ENCODE results near the gene CALHM5.
"Not testable (repeated sequence)": the region's sequence is repeated elsewhere in the genome, so short reads cannot be mapped to it uniquely, and the experiment has no call there.

The CALHM5 gene, protein sequence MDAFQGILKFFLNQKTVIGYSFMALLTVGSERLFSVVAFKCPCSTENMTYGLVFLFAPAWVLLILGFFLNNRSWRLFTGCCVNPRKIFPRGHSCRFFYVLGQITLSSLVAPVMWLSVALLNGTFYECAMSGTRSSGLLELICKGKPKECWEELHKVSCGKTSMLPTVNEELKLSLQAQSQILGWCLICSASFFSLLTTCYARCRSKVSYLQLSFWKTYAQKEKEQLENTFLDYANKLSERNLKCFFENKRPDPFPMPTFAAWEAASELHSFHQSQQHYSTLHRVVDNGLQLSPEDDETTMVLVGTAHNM
- 0 to 0.19 (median 0.04) reads per million in 3 experiments for total RNA-seq

DNA sequence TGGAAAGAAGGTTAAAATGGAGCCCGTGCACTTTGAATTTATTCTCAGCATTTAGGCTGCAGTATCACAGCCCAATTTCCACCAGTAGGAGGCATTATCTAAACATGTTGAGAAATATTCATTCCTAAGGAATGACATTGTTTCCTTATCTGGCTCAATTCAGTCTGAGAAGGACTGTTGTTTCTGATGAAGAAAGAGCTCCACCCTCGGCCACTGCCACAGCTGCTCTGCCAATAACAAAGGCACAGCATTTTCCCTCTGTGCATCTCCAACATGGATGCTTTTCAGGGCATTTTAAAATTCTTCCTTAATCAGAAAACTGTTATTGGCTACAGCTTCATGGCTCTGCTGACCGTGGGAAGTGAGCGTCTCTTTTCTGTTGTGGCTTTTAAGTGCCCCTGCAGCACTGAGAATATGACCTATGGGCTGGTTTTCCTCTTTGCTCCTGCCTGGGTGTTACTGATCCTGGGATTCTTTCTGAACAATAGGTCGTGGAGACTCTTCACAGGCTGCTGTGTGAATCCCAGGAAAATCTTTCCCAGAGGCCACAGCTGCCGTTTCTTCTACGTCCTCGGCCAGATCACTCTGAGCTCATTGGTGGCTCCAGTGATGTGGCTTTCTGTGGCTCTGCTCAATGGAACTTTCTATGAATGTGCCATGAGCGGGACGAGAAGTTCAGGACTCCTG lies at the start of gene CALHM5:
CALHM5 (plus strand) TSS at position 216 of the 687 bp plus-strand sequence; CDS start at position 274, 58 bp downstream.
- DNase-seq, result no peak

DNA sequence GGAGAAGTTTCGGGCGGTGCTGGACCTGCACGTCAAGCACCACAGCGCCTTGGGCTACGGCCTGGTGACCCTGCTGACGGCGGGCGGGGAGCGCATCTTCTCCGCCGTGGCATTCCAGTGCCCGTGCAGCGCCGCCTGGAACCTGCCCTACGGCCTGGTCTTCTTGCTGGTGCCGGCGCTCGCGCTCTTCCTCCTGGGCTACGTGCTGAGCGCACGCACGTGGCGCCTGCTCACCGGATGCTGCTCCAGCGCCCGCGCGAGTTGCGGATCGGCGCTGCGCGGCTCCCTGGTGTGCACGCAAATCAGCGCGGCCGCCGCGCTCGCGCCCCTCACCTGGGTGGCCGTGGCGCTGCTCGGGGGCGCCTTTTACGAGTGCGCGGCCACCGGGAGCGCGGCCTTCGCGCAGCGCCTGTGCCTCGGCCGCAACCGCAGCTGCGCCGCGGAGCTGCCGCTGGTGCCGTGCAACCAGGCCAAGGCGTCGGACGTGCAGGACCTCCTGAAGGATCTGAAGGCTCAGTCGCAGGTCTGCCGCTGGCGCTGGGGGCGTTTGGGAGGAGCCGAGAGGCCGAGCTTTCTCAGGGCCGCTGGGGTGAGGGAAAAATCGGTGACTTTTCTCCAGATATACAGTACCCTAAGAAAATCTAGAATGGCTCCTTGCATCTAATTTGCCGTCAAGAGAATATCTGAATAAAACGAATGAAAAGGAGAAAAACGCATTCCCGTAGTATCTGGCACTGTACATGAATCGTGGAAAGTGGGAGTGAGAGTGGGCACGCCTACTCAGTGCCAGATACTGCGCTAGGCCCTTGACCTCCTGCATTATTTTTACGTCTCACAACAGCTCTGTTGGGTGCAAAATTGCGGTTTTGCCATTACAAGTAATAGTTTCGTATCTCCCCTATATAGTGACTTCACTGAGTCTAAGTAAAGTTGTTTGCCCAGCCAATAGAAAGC lies 49.2 kb upstream of the CALHM5 start:
- peak; percentile 63 for DNase-seq

DNA sequence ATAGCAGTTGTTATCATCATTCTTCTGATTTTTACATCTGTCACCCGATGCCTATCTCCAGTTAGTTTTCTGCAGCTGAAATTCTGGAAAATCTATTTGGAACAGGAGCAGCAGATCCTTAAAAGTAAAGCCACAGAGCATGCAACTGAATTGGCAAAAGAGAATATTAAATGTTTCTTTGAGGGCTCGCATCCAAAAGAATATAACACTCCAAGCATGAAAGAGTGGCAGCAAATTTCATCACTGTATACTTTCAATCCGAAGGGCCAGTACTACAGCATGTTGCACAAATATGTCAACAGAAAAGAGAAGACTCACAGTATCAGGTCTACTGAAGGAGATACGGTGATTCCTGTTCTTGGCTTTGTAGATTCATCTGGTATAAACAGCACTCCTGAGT lies 48.1 kb upstream of the CALHM5 start:
- DNase-seq, result no peak

DNA sequence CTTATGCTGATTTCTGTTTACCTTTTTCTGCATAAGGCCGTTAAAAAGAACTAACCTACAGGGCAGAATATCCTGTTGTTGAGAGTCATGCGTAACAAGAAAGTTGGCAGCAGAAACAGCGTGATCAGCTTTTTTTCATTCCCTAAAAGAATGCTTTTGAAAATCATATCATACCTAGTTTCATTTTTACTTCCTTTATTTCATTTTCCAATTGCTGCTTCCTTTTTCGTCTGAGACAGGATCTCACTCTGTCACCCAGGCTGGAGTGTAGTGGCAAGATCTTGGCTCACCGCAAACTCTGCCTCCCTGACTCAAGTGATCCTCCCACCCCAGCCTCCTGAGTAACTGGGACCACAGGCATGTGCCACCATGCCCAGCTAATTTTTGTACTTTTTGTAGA lies 46.2 kb upstream of the CALHM5 start:
- DNase-seq, result no peak

DNA sequence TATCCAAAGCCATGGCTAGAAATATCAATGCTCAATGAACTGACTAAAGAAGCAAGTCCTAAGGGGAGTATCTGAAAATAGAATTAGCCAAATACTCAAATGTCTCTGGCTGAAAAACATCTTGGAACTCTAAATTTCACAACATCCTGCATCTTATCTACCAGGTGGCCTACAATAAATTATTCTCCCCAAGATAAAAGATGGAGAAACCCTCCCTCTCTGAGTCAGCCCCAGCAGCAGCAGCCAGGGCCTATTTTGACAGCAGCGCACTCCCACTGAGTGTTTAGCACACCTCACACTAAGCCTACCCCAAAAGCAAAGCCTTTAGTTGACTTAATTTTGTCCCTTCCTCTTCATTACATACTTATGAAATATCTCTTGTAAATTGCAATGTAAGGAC lies 44.3 kb upstream of the CALHM5 start:
- DNase-seq, result no peak

DNA sequence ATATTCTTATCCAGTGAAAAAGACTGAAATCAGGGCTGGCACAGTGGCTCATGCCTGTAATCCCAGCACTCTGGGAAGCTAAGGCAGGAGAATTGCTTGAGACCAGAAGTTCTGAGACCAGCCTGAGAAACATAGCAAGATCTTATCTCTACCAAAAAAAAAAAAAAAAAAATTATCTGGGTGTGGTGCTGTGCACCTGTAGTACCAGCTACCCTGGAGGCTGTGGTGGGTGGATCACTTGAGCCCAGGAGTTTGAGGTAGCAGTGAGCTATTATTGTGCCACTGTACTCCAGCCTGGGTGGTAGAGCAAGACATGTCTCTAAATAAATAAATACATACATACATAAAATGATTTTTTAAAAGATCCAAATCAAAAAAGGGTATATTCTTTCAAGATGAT lies 43.9 kb upstream of the CALHM5 start:
- no peak for DNase-seq

DNA sequence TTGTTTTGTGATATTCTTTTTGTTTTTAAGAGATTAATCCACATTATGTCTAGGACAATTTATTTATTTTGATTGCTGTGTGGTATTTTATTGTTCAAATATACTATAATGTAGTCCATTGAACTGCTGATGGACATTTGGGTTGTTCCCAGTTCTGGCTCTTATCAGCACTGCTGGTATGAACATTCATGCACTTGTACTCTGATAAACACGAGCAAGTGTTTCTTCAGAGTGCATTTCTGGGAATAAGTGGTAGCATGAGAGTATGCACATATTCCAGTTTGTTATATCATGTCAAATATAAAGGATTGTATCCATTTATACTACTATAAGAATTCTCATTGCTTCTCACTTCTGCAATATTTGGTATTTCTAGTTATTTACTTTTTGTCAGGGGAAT lies 43.1 kb upstream of the CALHM5 start:
- DNase-seq, result no peak

DNA sequence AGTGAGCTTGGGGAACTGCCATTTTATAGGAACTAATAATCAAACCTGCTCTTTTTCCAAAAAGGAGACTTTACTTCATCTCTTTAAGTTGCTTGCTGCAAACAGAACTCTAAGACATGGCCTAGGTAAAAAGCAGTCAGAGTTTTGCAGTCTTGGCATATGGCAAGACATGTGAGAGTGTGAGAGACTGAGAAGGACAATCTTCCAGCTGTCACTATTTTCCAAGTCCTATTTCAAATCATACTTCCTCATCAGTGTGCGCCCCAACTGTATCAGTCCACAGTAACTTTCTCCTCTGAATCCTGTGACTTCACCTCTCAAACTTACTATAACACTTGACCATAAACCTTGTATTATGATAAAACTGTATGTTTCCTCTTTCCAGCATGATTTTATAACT lies 39.9 kb upstream of the CALHM5 start:
- DNase-seq, result no peak

DNA sequence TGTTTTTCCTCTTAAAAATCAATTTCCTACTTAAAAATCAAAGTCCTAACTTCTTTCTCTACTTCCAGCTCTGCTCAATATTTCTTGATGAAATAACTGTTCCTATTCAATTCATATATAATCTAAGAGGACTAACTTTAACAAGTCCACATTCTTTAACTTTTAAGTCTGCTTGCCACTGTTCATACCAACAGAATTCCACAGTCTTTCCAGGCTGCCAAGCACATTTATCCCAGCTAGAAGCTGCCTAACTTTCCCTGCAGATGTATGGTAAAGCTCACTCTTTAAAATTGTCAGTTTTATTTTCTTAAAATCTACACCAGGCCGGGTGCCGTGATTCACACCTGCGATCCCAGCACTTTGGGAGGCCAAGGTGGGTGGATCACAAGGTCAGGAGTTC lies 38.7 kb upstream of the CALHM5 start:
- DNase-seq, result no peak

DNA sequence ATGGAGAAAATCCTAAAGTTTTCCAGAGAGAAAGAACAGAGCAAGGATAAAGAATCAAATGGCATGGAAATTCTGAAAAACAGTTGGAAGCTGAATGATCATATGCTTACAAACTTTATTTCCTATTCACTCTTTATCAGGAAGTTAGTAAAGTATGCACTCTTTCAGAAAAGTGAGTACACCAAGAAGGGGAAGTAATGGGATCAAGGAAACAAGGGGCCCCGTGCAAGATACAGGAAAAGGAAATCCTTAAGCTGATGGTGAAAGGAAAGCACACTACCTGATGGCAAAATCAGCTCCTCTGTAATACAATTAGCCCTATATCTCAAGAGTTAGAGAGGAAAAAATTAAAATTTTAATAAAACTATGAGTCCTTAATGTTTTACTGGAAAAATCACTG lies 36.3 kb upstream of the CALHM5 start:
- DNase-seq, result no peak

DNA sequence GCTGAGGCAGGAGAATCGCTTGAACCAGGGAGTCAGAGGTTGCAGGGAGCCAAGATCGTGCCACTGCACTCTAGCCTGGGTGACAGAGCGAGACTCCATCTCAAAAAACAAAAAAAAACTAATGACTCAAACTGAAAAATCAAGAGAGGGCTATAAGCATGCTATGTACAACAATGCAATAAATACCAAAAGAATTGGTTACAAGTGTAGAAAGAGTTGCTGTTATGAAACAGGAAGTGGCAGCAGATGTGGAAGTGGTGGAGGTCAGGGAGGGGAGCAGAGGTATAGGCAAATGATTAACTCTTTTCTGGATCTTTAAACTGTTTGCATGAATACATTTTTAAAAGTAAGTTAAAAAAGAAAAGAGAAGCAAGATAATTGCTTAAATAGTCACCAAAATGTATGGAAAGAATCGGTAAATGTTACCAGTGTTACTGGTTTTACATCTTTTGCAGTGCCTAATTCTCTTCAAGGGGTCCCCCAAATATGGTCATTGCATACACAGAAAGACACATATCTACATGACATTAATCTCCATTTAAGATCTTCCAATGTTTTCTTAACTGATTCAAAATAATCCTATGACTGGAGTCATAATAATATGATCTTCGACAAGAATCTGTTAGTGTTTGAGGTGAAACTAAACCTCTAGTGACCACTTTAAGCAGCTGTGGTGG lies 35.3 kb upstream of the CALHM5 start:
- peak; percentile 47 for DNase-seq

DNA sequence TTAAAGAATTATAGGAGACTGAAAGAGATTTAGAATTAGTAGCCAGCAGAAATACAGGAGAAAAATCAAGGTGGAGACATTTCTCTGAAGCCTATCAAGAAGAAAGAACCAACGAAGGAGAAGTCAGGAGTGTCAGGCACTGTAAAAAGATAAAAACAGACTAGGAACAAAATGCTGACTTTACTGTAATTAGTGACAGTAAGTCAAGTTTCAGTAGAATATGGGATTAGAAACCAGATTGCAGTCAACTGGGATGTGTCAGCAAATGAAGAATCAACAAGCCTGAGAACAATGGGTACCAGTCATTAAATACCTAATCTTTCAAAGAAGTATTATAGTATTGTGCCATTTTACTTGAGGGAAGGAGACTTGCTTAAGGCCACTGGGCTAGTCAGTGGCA lies 28.7 kb upstream of the CALHM5 start:
- DNase-seq, result no peak

DNA sequence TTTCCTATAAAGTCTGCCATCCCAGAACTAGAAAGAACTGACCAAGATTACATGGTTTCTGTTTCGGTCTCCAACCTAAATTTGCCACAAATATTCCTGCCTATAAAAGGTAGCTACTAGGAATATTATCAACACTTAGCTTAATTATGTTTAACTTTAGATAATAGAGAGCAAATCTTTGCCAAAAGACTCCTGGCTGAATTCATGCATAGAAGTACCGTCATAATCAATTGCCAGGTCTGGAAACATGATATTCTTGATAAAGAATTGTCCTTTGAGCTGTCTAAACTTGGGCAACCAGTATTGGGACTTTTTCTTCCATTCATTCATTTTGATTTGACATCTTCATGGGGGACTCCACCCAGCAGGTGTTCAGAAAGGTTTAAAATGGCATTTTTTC lies 27.8 kb upstream of the CALHM5 start:
- no peak for DNase-seq

DNA sequence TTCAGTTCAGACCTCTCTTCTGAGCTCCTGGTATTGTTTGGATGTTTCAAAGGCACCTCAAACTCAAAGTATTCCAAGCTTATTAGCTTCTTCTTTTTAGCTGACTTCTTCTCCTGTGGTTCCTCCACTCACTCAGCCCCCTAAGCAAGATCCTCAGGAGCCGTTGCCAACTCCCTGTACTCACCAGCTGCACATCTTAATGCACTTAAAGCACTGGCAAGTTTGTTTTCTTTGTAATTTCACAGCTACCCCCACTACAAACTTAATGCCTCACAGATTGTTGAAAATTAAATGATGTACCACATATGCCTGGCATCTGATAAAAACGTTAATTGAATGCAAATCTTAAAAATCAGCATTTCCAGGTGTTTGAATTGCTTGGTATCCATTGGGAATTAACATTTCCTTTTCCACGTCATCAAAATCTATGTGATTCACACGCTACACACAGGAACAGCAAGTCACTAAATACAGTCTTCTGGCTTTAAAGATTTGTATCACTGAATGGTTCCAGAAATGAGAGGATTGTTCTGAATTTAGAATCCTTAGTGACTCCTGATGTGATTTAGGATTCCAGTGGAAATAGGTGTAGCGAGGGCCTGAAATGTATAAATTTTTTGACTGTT lies 25.8 kb upstream of the CALHM5 start:
- no peak for DNase-seq

DNA sequence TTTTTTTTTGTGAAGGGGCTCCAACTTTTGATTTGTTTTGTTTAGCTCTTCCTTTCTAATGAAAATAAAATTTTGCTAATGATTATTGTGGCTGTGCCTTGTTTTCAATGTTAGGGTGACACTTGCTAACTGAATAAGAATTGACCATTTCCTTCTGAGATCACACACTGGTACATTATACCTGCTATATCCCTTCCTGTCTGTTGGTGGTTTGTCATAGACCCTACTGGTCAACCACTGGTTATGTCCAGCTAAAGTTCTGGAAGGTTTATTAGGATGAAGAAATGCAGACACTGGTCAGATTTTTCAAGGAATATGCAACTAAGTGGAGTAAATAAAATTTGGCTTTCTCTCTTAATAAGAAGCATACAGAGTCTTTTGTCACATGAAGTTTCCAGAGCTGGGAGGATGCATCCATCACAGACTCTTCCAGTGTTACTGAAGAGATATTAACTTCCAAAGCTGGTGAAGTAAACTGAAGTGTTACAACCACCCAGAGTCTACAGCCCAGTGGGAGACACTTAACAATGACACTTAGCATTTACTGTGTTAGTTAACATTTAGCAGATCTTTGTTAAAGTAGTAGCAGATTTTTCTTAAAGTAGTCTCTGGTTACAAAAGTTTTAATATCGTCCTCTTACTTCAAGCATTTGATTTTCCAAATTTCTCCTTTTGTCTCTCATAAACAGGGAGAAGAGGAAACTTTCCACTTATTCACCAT lies 19.7 kb upstream of the CALHM5 start:
- no peak for DNase-seq

DNA sequence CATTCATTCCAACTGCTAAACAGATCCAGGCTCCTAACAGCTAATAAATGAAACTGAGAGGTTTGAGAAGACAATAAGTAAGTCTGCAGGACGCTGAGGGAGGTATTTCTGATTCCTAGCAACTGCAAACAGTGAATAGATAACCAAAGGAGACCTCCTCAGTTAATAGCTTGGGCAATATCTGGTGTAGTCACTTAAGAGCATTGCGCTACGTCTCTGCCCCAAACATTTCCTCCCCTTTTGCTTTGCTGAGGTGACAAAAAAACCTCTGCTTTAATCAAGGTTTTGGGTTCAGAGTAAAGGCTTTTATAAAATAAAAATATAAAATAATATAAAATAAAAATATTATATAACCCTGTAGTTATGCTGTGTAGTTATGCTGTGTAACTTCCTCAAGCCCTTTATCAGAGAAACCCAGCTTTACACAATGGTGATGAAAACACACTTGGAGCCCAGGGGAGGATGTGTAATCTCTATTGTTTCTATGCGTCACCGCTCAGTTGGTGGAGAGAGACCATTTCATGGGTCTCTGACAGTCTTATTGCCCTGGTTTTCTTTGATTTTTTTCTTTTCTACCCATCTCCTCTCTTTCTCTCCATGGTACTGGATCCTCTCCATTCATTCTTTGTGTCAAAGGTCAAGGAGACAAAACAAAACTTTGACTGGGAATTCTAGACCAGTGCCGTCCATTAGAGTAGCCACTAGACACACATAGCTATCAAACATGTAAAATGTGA lies 18.9 kb upstream of the CALHM5 start:
- no peak for DNase-seq

DNA sequence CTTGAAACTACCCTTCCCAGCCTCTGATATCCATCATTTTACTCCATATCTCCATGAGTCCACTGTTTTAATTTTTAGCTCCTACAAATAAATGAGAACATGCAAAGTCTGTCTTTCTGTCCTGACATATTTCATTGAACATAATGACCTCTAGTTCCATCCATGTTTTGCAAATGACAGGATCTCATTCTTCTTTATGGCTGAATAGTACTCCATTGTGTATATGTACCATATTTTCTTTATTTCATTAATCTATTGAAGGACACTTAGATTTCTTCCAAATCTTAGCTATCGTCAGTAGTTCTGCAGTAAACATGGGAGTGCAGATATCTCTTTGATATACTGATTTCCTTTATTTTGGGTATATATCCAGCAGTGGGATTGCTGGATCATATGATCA lies 16.3 kb upstream of the CALHM5 start:
- DNase-seq, result not testable (repeated sequence)

DNA sequence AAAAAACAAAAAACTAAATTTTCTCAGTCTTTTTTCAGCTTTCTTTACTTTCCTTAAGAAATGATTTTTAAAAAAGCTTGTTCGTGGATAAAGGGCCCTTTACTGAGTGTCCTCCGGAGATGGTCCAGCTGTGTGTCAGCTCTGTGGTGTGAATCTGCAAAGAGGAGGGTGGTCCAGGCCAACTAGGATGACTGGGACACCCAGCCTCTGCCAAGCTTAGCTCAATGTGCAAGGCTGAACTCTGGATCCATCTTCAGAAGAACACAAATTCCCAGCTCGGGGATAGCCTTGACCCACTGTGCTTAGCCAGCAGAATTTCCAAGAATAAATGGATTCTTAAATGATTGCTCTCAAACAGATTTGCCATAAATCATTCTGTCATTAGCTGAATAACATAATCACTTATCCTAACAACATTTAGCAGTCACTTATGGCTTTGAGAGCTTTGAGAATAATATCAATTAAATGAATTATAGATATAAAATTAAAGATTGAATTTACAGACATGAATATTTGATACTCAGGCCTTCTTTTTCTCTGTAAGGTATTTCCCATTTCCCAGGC lies 14.2 kb upstream of the CALHM5 start:
- DNase-seq, result no peak

DNA sequence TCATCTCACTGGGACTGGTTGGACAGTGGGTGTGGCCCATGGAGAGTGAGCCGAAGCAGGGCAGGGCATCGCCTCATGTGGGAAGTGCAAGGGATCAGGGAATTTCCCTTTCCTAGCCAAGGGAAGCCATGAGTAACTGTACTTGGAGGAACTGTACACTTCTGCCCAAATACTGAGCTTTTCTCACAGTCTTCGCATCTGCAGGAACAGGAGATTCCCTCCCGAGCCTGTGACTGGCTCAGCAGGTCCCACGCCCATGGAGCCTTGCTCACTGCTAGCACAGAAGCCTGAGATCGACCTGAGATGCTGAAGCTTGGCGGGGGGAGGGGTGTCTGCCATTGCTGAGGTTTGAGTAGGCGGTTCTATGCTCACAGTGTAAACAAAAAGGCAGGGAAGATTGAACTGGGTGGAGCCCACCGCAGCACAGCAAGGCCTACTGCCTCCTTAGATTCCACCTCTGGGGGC lies 10.4 kb upstream of the CALHM5 start:
- peak; percentile 33 for DNase-seq

DNA sequence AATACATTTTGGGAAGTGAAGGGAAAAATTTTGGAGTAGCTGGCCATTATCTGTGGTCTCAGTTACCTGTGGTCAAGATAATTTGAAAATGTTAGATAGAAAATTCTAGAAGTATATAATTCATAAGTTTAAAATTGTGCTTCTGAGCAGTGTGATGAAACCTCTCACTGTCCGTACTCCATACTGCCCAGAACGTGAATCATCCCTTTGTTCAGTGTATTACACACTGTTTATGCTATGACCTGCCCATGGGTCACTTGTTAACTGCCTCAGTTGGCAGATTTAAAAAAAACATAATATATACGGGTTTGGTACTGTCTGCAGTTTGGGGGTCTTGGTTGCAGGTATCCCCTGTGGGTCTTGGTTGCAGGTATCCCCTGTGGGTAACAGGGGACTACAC lies 4.1 kb upstream of the CALHM5 start:
- DNase-seq, result no peak
